HG03045 (cell line): ENCODE data around the gene VPS37C.
"Not testable (repeated sequence)": the region's sequence is repeated elsewhere in the genome, so short reads cannot be mapped to it uniquely, and the experiment has no call there.

Source experiments
- ATAC-seq: cut with Tn5 transposase; IDR thresholded peaks from one replicate; pipeline ENCODE4 v1.9.1; 2021; ENCODE audit warnings: mild to moderate bottlenecking, moderate library complexity; ENCODE audit not compliant: unreplicated experiment

VPS37C gene

DNA sequence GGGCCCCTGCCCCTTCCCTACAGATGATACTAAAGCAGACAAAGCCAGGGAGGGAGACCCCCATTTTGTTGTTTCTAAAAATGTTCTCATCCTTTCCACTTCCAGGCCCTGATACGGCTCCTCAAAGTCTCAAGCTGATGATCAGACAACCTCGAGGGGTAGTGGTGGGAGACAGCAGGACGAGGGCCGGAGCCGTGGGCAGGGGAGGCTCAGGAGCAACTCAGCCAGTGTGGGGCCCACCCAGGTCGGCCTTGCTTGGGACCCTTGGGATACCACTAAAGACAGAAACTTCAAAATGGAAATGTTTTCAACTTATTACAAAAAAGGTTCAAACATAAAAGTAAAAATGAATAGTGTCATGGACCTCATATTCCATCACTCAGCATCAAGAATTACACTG is 15.2 kb upstream of the VPS37C start:
- no peak for ATAC-seq

DNA sequence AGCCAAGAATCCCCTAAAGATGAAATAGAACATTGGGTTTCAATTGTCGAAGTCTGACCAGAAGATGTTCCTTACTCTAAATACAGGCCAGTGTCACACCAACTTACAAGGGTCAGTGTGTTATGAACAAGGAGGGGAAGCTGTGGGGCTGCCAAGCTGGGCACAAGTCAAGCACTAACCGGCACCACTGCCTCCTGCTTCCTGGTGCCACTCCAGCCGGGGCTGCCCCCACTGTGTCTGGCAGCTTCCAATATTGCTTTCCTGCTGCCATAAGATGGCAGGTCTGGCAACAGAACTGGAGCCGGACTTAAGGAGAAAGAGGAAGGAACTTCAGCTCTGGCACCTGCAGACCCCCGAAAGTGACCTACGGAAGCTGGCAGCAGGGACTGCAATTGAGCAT is 13.7 kb upstream of the VPS37C start:
- ATAC-seq = no peak

DNA sequence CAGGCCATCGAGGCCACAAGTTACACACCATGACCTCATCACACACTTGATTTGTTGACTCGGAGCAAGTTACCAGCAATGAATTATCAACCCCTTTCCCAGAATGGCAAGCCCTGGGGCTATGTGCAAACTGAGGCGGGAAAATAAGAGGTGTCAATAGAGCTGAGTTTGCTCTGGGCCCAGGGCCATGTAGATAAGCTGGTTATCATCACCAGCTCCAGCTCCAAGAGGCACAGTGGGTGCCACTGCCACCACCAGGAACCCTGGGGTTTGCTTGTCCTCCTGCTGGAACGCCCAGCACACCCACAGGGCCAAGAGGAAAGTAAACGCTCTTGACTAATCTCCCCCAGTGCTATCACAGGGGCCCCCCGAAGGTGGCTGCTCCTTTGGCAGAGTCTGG is 13.0 kb upstream of the VPS37C start:
- ATAC-seq = no peak

DNA sequence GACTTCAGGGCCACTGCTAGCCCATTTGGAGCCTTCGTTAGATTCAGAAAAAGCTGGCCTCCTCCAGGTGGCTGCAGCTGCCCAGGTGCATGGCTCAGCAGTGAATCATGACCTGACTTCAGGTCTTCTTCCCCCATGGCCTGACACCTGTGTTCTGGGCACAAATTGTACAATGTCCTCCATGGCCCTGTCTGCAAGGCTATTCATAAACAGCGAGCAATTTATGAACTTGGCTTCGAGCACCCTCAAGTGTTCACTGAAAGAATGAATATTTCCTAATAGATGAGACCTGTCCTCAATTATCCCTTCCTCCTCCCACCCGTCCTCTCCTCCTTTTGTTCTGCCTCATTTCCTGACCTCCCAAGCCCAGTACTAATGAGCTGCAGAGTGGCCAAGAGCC is 12.2 kb upstream of the VPS37C start:
- no peak for ATAC-seq

DNA sequence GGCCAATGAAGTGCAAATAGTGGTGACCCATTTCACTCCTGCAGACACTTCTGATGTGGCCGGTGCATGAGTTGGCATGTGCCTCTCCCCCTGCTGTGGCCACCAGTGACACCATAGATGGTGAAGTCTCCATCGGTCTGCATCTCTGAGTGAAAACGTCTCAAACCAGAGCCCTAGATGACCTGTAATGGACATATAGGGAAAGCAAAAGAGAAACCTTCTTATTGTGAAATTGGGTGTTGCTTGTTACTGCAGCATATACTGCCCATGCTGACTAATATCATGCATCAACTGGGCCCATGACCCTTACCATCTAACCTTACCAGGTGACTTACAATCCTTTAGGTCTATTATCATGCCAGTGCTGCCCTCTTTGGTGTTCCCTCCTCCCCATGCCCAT is 11.7 kb upstream of the VPS37C start:
- no peak for ATAC-seq

DNA sequence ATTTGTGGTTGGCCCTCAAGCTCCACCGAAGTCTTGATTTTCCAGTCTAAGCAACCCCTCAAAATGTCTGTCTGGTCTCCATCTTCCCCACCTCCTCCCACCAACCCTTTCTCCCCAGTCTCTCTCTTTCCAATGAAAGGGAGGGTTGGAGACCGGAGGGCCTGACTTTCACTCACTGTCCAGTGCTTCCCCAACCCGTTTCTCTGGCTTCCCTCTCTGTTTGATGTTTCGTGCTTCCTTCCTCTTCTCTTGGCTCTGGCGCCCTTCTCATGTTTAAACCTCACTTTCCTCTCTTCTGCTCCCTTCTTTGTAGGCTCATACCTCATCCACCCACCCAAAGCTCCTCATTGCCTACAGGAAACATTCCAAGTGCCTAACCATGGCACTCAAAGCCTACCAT is 11.1 kb upstream of the VPS37C start:
- ATAC-seq = no peak

DNA sequence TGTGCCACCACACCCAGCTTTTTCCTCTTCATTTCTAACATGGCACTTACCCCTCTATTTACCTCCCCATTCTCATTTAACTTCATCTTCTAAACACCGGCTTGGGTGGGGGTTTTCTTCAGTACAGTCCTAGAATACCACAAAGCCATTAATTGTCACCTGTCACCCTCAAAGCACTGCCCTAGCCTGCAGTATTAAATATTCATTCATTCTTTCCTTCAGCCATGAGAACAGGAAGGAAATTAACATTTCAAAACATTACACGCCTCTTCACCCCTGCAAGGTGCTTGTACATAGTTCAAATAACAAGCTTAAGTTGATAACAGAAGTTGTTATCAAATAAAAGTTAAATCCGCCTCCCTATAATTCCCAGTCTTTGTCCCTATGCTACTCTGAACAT is 10.7 kb upstream of the VPS37C start:
- ATAC-seq = no peak

DNA sequence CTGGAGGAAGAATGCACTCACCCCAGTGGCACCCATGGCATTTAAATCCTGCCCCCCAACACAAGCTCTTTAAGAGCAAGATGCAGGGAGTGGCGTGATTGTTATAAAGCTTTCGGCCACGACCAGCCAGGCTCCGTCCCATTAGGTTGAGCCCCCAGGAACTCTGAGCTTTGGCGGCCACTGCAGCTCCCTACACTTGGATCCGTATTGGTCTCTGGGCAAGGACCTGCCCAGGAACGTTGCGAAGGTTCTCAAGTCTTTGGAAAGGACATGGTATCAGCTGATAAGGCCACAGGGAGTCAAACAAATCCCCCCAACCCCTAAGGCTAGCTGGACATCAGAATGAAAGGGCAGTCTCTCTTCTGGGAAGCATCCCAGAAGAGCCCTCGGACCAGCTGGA is 9.3 kb upstream of the VPS37C start:
- no peak for ATAC-seq

DNA sequence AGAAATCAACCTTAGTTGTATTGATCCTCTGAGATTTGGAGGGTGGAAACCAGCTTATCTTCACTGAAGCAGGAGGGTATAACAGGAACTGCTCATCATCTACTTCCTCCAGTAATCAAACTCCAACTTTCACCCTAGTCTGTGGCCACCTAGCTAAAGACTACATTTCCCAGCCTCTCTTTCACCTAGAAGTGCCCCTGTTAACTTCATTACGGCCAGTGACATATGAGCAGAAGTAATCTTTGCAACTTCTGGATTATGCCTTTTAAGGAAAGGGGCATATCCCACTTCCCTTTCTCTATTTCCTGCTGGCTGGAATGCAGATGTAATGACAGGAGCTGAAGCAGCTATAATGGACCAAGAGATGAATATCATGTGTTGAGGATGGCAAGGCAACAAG is 7.6 kb upstream of the VPS37C start:
- no peak for ATAC-seq

DNA sequence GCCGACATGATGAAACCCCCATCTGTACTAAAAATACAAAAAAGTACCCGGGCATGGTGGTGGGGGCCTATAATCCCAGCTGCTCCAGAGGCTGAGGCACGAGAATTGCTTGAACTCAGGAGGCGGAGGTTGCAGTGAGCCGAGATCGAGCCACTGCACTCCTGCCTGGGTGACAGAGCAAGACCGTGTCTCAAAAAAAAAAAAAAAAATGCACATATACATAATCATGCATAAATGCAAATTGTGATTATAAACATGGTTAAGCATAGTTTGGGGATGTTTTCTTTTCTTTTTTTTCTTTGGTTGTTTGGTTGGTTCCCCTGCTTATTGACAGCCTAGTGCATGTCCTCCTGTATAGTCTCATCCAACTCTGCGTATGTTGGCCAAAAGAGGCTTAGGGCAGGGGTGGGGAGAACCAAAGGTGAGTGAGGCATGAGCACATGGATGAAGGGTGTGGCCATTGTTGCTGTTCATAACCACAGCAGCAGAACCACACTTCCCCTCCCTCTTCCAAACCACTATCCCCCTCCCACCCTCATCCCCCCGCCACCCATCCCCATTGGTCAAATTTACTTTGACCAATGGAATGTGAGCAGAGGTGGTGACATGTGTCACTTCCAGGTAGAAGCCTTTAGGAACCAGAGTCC is 6.9 kb upstream of the VPS37C start:
- no peak for ATAC-seq

DNA sequence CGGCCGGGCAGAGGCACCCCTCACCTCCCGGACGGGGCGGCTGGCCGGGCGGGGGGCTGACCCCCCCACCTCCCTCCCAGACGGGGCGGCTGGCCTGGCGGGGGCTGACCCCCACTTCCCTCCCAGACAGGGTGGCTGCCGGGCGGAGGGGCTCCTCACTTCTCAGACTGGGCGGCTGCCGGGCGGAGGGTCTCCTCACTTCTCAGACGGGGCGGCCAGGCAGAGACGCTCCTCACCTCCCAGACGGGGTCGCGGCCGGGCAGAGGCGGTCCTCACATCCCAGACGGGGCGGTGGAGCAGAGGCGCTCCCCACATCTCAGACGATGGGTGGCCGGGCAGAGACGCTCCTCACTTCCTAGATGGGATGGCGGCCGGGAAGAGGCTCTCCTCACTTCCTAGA is 5.1 kb upstream of the VPS37C start:
- not testable (repeated sequence) for ATAC-seq

DNA sequence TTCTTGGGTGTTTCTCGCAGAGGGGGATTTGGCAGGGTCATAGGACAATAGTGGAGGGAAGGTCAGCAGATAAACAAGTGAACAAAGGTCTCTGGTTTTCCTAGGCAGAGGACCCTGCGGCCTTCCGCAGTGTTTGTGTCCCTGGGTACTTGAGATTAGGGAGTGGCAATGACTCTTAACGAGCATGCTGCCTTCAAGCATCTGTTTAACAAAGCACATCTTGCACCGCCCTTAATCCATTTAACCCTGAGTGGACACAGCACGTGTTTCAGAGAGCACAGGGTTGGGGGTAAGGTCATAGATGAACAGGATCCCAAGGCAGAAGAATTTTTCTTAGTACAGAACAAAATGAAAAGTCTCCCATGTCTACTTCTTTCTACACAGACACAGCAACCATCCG is 4.6 kb upstream of the VPS37C start:
- not testable (repeated sequence) for ATAC-seq

DNA sequence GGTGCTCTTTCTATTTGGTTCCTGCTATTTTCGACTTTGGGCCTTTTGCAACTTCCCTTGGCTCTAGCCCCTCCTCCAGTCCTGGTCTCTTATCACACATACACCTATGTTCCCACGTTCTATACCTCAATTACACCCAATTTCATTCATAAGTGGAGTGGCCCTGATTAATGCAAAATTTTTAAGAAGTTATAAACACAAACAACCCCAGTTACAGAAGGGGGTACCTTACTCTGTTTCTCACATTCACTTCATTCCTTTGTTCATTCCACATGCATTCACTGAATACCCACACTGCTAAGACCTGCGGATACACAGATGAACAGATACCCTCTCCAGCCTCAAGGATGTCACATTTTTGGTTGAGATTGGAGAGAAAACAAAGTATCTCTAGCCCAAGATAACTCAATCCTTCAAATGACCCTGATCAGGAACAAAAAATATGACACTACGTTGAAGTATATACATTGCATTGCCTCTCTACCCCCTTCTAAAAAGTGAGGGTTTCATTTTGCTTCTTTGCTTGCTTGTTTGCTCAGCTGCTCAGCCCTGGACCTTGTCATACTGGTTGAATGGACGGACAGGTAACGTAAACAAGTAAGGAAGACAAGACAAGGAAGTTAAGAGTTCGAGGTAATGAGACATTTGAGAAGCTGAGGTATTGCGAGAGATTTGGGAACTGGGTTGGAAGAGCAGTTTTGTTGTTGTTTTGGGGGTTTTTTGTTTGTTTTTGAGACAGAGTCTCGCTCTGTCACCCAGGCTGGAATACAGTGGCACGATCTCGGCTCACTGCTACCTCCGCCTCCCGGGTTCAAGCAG is 3.6 kb upstream of the VPS37C start:
- ATAC-seq = no peak

DNA sequence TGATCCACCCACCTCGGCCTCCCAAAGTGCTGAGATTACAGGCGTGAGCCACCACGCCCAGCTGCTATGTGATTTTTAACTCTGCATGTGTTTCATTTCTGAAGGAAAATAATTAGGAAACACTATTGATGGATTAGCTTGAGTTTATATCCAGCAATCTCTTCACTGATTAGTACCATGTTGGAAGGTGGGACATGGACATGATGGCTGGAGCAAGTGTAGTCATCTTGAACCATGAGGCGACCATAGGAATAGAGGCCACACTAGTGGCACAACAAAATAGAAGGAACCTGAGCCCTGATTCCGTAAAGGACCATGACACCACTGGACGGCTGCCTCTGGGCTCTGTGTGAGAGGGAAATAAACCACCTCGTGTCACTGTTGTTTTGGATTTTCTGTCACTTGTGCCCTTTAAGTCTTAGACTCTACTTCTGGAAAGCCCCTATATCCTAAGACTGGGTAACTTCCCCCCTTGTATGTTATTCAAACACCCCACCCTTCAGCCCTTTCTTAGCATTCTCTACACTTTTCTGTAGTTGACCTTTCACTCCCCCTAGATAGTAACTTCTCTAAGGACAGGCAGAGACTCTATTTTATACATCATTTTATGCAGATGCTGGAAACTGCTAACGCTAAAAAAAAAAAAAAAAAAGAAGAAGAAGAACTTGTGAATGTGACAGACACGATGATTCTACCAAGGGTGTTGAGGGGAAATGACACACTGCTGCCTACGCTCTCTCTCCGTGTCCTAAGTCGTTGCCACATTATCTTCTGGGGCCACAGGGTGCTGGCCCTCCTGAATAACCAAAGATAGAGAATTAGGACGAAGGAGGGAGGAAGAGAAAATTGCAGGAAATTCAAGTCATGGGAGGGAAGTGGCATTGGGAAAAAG is 2.7 kb upstream of the VPS37C start:
- ATAC-seq = no peak

DNA sequence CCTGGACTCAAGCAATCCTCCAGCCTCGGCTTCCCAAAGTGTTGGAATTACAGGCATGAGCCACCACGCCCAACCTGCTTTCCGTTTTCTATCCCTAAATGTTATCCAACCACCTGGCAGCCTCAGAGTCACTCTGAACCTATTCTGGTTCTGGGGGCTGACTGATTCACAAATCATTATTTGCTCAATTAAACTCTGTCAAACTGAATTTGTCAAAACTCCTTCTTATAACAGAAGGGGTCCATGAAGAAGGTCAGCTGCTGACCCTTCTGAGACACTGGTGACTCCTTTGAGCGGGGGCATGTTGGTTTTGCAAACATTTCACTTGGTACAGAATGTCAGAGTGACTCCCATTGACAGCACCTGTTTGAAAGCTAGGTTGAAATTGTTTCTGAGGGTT is 1.8 kb upstream of the VPS37C start:
- no peak for ATAC-seq

DNA sequence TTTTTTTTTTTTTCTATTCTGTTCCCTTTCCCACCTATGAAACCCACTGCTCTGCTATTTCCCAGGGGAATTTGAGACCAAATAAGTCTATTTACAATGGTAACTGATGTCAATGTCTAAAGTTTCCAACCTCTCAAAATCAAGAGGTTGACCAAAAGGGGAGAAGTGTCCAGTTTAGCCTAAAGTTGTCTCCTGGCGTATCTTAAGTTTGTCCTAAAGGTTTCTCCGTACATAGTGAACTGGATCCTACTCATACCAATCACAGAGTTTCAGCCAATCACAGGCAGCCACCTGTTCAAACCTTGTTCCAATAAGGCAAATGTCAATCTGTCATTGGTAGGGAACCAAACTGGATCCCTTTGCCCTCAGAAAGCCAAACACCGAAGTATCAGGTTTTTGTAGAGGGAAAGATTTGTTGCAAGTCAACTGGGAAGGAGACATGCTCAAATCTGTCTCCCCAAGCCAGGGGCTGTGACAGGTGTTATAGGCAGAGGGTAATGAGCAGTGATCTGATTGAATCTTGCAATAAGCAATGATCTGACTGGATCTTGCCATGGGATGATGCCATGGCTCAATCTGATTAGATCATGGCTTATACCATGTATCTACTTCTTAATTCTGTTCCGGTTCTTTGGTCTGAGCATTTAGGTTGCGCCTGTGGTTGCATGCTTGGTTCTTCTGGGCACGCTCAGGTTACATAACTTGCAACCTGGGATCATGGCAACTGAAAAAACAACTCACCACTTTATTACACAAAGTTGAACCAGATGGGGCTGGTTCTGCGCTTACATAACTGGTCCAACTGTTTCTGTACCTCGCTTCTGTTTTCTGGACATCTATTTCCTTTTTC is 1.1 kb upstream of the VPS37C start:
- ATAC-seq = no peak

DNA sequence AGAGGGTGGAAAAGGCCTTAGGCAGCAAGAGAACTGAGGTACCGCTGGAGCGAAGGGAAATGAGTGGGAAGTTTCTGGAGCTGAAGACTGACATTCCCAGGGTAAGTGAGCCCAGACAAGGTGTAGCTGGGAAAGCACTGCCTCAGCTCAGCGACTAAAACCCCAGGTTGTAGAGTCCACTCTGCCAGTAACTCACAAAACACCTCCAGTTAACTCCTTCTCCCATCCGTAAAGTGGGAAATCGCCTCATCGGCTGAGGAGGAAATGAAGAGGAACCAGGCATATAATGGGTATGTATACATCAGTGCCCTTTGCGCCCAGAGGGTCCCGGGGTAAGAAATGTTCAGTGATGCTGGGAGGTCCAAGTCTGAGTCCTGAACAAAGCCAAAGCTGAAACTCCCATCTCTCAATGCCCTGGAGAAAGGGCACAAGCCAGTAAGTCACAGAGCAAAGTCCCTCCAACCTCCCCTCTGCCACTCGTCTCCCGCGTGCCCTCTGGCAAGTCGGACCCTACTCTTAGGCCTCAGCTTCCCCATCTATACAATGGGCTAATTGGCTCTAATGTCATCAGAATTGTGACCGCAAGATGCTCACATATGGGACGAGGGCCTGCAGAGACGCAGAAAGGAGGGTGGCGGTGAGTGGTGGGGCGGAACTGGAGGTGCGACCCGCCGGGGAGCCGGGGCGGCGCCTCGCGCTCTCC is 588 bp downstream of the VPS37C start:
- ATAC-seq = no peak

DNA sequence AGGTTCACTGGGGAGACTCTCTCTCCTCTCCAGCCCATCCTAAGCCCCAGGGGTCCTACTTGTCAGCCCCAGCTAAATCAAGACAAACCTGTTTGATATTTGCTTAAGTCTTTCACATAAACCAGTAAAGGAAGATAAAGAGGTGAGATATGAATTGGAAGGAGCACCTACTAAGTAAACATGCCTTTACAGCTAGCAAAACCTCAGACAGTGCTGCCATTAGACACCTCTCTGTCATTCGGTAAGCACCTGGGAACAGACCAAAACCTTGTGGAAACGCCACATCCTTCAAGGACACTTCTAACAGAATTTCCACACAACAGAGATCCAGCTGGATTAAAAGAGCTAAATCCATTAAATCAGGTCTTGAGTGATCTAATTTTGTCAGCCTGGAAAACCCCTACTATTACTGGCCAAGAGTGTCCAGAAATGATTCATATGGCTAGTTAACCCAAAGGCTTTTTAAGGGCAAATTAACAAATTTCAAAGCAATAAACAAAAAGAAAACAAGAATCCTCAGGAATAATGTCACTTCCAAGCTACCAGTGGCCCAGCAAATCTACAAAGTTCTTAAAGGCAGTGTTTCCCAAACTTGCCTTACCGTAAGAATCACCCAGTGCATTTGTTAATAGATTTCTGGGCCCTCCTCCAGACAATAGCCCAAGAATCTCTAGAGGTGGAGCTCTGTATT is 2.4 kb downstream of the VPS37C start:
- no peak for ATAC-seq

DNA sequence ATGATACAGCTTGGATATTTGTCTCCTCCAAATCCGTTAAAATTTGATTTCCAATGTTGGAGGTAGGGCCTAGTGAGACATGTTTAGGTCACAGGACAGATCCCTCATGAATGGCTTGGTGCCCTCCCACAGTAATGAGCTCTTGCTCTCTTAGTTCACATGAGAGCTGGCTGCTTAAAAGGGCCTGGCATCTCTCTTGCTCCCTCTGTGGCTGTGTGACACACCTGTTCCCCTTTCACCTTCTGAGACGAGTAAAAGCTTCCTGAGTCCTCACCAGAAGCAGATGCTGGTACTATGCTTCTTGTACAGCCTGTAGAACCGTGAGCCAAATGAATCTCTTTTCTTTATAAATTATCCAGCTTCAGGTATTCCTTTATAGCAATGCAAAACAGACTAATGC is 3.5 kb downstream of the VPS37C start:
- no peak for ATAC-seq

DNA sequence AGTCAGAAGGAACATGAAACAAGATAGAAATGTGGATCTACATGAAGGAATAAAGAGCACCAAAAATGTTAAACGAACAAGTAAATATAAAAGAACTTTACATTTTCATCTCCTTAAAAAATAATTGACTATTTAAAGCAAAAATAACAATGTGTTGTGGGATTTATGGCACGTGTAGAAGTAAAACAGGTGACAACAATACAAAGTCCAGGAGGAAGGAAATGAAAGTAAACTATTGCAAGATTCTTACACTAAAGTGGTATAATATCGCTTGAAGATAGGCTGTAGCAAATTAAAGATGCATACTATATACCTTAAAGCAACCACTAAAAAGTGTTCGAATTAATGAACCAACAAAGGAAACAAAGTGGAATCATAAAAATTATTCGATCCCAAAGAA is 5.5 kb downstream of the VPS37C start:
- no peak for ATAC-seq
